Inferior parietal cortex (tissue), 1 donor: ENCODE data around the gene RNF227.

Experiments used
- DNase-seq: peaks from one replicate; pipeline ENCODE4 v3.0.0-alpha.2; 2016; ENCODE audit errors: extremely low spot score

Gene RNF227

DNA sequence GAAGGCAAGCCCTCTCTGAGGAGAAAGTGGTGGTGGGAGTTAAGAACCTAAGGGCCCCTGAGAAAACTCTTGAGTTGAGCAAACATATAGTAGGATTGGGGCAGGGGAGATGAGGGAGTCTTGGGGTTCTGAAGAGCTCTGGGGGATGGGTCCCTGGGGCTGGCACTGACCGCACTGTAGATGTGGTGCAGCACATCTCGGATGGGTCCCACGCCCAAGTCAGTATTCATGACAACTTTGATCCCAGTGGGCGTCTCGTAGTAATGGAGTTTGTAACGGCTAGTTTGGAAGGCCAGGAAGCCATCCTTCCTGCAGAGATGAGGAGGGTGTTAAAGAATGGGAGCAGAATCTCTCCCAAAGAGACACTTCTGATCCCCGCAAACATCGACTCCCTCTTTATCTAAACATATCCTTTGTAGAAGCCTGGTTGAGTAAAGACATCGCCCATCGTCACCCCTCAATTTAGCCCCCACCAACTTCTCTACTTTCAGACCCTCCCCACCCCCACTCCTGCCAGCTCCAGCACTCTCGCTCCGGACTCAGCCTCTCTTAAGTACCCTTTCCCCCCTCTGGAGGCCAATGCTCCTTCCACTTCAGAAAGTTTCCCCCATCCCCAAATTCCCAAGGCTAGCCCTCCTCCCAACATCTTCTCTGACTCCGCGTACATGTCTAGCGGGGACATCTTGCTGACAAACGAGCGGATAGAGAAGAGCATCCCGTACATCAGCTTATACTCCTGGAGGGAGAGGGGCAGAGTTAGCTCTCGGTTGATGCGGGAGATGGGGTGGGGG lies 14.9 kb upstream of the RNF227 start:
- DNase-seq, result no peak

DNA sequence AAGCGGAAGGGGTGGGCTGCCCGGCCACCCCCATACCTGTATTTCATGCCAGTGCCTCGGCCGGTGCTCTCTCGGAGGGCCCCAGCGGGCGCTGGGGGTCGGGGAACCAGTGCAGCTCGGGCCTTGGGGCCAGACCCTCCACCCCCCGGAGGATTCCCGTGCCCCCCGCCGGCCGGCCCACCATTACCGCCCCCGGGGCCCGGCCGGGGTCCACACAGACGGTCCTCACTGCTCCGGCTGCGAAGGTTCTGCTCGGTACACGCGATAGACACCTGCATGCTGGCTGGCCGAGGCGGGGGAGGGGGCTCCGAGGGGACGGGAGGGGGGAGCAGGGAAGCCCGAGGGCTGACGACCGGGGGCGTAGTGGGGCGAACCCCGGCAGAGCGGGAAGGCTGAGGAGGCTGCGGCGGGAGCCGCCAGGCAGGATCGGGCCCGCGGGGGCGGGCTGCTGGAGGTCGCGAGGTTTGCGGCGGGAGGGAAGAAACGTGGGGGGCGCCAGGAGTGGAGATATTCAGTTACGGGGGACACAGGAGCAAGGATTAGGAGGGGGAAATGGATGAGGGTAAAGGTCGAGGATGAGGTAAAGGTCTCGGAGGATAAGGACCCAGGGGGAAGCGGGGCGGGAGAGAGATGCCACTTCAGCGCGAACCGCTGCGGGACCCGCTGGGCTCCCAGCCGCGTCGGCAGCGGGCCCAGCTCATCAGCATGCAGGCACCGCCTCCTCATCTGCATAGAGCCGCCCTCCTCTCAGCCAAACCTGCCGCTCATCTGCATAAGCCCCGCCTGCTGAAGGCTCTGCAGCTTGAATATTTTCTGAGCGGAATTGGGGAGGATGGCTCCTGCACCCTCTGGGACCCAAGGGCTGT lies 13.3 kb upstream of the RNF227 start, which contains the start of gene KCNAB3:
KCNAB3 (minus strand) TSS at position 699 of the 866 bp plus-strand sequence; CDS start at position 278, 421 bp downstream.
- peak; percentile 63 for DNase-seq

DNA sequence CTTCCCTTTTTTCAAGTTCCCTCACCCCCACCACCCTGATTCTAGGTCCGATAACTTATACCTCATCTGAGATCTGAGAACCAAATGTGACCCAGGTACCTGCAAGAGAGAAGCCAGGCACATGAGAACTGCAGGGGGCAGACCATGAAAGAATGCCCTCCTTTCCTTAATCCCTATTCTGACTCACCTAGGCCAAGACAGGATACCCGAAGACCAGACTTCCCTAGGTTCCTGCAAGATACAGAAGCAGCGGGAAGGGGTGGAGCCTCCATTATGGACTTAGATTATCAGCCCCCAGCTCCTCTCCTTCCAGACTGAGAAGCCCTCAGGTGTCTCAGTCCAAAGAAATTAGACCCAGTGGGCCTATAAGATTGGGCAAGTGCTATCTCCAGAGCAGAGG lies 11.5 kb upstream of the RNF227 start:
- DNase-seq, result no peak

DNA sequence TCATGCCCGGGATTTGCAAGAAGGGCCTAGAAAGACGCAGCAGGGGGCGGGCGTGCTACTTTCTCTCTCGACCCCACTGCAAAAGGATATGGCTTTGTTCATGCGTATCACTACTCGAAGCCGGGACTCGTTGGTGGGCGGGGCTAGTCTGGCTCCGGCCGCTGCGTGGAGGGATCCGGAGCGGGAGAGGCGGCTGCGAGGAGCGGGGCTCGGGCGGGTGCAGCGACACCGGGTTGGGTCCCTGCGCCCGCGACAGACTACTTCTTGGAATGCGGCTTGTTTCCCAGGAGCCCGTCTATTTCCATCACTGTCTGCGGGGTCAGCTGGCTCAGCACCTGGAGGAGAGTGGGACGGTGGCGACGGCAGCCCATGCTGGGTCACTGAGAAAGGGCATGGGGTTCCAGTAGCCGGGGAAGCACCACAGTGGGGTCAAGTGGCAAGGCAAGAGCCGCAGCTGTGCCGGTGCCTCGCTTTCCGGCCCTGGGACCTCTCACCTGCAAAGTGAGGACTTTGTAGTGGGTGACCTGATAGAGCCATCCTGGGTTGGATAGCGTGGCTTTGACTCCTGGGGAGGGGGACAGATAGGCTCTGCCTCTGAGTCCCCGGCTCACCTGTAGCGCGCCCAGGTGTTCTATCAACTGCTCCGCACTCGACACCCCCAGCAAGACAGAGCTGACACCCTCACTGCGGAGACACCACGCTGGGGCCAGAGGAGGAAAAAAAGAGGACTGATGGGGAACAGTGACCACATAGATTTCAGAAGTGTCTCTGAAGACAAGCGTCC lies 6.9 kb upstream of the RNF227 start:
- peak; percentile 53 for DNase-seq

DNA sequence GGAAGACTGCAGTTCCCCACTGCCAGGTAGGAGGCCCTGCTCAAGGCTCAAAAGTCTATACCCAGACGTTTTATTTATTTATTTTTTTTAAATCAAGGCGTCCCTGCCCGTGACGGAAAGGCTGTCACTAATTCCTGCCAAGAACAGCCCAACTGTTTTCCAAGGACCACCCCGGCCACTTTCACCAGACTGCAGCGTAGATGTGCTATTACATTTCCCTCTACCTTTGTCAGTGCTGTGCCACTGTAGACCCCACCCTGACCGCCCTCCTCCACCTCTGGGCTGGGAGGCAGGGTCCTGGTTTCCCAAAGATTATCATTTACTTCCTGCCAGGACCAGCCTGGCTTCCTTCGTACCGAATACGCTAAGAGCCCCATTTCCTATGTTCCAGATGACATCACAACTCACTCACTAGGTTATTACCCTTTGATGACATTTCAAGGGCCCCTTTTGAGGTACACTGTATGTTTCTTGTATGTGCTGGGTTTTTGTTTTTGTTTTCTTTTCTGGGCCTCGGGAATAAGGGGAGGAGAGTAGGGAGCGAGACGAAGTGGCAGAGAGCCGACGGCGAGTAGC lies 6.3 kb upstream of the RNF227 start:
- no peak for DNase-seq

DNA sequence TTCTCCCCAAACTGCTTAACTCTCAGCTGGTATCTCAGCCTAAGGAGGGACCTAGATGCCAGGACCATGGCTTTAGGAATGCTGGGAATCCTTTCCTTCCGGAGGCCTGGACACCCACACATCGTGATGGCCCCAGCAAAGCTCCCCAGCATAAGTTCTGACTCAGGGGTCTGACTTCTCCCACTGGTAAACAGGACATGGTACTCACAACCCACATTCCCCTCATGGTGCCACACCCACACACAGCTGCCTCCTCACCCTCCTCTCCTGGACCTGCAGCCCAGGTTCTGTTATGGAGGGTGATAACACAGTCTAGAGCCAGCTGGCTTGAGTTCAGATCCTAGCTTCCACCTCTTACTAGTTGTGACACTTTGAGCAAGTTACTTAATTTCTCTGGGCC lies 719 bp upstream of the RNF227 start:
- DNase-seq, result no peak

DNA sequence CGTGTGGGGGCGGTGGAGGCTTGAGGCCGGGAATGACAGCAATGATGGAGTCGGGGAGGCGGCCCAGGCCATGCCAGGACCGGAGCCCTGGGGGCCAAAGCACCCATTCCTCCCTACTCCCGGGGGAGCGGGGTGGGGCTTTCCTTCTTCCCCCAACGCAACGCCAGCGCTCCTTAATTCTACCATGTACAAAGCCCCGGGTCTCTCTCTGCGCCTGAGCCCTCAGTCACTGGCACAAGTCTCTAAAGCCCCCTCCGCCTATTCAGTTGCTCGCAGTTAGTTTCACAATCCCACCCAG lies 245 bp upstream of the RNF227 start:
- no peak for DNase-seq

DNA sequence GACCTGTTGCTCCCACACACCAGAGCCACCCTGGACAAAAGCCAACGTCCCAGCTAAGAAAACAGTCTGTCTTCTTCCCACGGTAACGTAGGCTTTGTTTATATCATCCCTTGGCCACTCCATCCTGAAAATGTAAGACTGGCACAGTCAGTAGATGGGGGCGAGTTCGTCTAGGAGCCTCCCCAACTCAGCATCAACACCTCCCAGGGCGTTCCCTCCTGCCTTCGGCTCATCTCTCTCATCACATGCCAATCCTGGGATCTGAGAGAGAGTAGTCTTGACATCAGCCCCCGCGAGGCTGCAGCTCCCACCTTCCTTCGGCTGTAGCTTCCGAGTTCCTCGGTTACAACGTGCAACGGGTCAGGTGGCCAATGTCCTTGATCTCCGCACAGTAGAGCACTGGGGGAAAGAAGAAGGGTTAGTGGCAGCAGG lies 894 bp downstream of the RNF227 start:
- DNase-seq, result no peak

DNA sequence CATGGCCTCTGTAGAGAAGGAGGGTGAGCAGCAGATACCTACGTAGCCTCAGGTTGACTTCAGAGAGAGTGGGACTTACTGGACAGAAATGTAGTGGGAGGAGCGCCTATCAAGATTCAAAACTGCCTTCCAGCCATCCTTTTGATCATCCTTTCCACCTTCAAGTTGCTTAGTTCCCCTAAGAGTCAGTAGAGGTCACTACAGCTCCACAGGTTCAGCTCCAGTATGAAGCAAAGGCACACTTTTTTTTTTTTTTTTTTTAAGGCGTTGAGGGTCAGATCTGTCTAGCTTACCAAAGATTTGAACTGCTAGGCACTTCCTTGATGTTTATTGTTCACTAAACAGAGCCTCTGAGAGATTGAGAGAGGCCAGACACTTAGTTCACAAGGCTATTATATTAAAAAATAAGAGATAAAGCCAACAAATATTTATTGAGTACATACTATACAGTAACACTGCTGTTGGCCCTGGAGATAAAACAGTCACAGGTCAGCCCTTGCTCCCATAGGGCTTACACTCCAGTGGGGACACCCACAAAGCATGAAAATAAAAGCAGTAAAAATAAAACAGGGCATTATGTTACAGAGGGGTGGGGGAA lies 3.1 kb downstream of the RNF227 start:
- peak; percentile 56 for DNase-seq

DNA sequence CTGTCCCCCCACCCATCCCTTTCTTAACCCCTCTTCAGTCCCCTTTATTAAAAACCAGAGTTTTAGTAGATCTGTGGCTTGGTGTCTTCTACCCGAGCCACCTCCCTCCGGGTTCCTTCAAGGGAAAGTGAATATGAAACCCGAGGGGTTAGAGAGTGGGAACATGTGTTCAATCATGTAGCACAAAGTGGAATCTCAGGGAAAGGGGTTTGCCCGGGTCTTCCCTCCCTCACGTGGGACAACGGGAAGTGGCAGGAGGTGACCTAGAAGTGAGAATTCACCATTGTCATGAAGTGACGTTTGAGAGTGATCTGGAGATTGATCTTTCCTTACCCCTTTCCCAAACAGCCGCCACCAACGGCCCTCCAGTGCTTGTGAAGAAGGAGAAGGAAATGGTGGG lies 5.0 kb downstream of the RNF227 start:
- no peak for DNase-seq

DNA sequence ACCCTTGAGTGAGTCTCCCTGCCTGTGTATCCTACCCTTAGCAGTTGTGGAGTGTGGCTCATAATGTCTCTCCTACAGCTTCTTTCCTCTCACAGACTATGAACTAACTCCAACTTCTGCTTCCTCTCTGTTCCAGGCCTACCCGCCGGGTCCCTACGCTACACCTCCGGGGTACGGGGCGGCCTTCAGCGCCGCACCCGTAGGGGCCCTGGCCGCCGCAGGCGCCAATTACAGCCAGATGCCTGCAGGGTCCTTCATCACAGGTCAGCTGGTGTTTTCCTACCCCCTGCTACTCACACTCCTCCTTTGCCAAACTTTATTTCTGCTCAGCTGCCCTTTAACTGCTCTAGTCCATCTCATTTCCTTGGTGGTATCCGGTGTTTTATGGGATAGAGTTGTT lies 5.4 kb downstream of the RNF227 start:
- no peak for DNase-seq

DNA sequence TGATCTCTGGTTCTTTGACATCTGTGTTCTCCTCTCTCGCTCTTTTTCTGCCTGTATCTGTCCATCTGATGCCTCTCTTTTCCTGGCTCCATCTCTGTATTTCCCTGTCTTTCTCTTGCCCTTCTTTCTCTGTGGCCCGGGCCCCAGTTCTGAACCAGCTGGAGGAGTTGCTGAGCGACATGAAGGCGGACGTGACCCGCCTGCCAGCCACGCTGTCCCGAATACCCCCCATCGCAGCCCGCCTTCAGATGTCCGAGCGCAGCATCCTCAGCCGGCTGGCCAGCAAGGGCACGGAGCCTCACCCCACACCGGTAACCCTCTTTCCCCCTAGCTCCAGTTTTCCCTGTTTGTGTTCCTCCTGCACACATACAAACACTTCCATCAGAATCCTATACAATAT lies 5.8 kb downstream of the RNF227 start:
- no peak for DNase-seq

DNA sequence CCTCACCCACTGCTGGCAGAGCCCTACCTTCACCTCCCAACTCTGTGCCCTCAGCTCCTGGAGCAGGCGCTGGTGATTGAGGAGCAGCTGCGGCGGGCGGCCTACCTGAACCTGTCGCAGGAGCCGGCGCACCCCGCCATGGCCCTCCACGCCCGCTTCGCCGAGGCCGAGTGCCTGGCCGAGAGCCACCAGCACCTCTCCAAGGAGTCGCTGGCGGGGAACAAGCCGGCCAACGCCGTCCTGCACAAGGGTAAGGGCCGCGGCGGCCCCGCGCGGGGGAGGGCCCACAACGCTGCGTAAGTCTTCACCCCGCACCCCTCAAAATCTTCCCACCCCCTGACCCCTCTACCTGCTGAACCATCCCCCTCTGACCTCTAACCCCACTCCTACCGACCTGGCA lies 7.0 kb downstream of the RNF227 start:
- no peak for DNase-seq

DNA sequence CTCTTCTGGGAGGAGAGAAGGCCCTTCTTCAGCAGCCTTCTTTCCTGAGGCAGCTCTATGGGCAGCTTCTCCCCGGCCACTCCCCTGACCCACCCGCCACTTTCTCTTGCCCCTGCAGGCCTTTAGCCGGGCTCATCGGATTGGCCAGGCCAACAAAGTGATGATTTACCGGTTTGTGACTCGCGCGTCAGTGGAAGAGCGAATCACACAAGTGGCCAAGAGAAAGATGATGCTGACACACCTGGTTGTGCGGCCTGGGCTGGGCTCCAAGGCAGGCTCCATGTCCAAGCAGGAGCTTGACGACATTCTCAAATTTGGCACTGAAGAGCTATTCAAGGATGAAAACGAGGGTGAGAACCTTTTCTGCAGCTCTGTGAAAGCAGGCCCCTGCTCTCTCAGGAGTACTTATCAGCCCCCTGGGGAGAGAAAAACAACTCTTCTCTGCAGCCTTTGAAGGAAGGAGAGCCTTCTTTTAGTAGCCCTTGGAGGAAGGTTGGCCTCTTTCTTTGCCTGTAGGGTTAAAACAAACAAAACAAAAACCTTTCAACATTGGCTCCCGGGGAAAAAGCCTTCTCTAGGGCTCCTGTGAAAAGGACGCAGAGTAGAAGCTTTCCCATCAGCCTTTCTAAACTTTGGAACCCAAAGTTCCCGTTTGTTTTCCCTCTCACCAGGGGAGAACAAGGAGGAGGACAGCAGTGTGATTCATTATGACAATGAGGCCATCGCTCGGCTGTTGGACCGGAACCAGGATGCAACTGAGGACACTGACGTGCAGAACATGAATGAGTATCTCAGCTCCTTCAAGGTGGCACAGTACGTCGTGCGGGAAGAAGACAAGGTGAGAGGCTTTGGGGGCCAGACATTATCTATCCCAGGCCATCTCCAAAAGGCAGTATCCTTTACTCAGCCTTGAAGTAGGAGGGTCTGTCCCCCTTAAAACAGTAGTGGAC lies 12.7 kb downstream of the RNF227 start:
- no peak for DNase-seq

DNA sequence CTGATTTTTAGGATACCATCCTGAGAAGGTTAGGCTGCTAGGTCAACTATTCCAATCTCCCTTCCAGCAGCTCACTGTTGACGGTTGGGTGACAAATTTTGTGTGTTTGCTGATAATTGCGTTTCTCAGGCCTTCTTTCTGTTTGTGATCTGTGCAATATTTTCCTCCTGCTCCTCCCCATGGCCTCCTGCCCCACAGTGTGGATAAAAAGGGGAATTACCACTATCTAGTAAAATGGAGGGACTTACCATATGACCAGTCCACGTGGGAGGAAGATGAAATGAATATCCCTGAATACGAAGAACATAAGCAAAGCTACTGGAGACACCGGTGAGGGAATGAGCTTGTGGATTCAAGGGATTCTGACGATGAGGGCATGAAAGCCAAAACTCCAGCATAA lies 18.3 kb downstream of the RNF227 start:
- peak; percentile 68 for DNase-seq

DNA sequence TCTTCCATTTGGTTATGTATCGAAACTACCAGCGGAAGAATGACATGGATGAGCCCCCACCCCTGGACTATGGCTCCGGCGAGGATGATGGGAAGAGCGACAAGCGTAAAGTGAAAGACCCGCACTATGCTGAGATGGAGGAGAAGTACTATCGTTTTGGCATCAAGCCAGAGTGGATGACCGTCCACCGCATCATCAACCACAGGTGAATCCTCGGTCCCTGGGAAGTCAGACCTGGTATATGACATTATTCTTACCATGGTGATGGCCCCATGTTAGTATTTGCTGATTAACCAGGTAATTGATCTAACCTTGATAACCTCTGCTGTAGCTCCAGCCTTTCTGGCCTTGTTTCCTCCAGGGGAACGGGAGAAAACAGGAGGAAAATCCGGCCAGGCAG lies 19.0 kb downstream of the RNF227 start:
- DNase-seq, result no peak

DNA sequence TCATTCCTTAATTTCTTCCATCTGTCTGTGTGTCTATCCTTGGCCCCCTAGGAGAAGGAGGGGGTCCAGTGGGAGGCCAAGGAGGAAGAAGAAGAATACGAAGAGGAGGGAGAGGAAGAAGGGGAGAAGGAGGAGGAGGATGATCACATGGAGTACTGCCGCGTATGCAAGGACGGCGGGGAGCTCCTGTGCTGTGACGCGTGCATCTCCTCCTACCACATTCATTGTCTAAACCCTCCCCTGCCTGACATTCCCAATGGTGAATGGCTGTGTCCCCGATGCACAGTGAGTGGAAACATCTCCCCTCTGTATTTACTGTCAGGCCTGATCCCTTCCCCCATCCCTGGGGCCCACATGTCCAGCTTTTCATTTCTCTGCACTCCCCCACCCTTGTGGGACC lies 21.2 kb downstream of the RNF227 start:
- no peak for DNase-seq

DNA sequence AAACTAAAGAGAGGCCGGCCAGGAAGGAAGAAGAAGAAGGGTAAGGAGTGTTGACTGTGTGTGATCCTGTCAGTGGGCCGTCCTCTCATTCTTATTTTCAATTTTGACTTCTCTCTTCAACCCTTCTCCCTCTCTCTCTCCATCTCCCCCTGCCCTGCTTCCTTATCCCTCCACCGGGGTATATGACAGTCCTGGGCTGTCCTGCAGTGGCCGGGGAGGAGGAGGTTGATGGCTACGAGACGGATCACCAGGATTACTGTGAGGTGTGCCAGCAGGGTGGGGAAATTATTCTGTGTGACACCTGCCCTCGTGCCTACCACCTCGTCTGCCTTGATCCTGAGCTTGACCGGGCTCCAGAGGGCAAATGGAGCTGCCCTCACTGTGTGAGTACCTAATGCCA lies 21.9 kb downstream of the RNF227 start:
- no peak for DNase-seq

DNA sequence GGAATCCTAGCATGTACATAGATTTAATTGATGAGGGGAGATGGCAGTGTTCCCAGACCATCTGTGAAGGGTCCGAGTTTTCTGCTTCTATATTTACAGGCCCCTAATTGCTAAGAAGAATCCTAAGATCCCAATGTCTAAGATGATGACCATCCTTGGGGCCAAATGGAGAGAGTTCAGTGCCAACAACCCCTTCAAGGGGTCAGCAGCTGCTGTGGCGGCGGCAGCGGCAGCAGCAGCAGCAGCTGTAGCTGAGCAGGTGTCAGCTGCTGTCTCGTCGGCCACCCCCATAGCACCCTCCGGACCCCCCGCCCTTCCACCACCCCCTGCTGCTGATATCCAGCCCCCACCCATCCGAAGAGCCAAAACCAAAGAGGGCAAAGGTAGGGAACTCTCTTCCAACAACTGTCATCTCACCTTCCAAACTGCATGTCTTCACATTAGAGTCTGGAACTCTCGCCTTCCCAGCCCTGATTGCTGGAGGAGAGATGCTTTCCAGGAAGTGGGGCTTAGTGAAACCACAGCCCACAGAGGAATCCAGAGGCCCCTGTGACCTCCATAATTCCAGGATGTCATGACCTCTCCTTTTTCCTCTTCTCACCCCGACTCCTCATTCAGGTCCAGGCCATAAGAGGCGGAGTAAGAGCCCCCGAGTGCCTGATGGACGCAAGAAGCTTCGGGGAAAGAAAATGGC lies 22.8 kb downstream of the RNF227 start:
- DNase-seq, result no peak
